ENCODE data around the gene RASD2.

The RASD2 gene

GRCh38 chr22:35542157-35542938 lies 1.7 kb downstream of the RASD2 start:
- DNase-seq: no peak

DNA sequence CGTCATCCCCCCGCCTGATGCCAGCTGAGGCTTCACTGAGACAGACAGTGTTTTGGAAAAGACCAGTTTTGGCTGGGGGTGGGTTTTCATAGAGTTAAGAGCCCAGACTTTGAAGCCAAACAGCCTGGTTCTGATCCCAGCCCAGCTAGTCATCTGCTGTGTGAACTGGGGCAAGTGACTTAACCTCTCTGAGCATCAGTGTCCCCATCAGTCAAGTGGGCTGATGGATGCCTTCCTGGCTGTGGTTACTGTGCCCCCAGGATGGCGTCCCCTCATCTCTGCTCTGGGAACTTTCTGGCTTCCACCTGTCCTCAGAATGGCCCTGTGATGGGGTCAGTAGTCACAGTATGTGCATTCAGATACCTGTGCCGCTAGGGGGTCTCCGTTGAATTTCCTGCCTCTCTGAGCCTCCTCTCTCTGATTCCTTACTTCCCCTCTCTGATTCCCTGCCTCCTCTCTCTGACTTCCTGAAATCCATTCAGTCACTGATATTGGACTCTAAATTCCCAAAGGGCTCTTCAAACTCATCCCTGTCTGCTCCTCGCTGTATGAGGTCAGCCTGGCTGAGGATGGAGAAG lies 2.4 kb downstream of the RASD2 start:
- no peak for DNase-seq

DNA sequence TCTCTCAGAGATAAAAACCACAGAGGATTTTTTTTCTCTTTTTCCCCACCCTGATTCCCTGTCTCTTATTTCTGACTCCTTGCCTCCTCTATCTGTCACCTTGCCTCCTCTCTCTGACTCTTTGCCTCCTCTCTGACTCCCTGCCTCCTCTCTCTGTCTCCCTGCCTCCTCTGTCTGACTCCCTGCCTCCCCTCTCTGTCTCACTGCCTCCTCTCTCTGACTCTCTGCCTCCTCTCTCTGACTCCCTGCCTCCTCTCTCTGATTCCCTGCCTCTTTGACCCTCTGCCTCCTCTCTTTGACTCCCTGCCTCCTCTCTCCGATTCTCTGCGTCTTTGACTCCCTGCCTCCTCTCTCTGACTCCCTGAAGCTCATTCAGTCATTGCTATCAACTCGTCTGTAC lies 3.1 kb downstream of the RASD2 start:
- DNase-seq: no peak

GRCh38 chr22:35544189-35544588 lies 3.6 kb downstream of the RASD2 start:
- DNase-seq: no peak

- no peak for DNase-seq
These were observed 4.2 kb downstream of the RASD2 start for GRCh38 chr22:35544827-35545226.

- no peak for DNase-seq
These were observed 6.3 kb downstream of the RASD2 start for GRCh38 chr22:35546886-35547285.

GRCh38 chr22:35547987-35548721 lies 7.5 kb downstream of the RASD2 start:
- no peak for DNase-seq

- DNase-seq: no peak
These were observed 8.1 kb downstream of the RASD2 start for GRCh38 chr22:35548722-35549112.

GRCh38 chr22:35549328-35549727 lies 8.7 kb downstream of the RASD2 start:
- no peak for DNase-seq

- no peak for DNase-seq
These were observed 11.0 kb downstream of the RASD2 start for GRCh38 chr22:35551549-35552177.

GRCh38 chr22:35552196-35552842 lies 11.7 kb downstream of the RASD2 start:
- DNase-seq: peak; percentile 85

- DNase-seq: no peak
These were observed 12.2 kb downstream of the RASD2 start for GRCh38 chr22:35552846-35553245.

DNA sequence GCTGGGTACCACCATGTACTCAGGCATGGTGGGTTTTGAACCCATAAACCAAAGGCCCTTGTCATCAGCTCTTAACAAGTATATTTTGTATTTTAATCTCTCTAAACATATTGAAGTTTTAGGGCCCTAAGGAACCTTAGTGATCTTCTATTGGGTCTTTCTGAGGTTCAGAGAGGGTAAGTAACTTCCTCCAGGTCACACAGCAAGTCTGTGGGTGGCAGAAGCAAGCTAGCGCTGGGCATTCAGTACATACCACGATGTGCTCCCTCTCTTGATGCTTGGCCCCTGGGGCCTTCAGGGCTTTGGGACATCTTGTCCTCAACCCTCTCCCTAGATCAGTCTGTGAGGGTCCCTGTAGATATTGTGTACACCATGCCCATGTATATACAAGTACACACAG lies 12.7 kb downstream of the RASD2 start:
- no peak for DNase-seq

GRCh38 chr22:35554297-35554845 lies 13.7 kb downstream of the RASD2 start:
- no peak for DNase-seq

GRCh38 chr22:35555483-35555890 lies 14.9 kb downstream of the RASD2 start:
- DNase-seq: no peak

- DNase-seq: no peak
These were observed 15.4 kb downstream of the RASD2 start for GRCh38 chr22:35555946-35556547.

DNA sequence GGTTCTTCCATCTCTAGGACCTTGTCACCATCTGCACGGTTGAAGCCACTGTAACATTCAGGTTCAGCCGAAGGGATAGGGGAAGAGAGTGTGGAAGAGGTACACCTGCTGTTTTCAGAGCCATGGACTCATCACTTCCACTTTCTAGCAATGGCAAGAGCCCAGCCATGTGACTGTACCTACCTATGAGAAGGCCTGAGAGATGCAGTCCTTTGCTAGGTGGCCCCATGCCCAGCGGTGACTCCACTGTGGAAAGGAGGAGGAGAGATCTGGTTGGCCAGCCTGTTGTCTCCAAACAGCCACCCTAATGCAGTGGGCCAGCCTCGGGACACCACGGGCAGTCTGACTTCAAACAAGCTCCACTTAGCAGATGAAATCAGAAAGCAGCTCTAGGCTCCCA lies 16.0 kb downstream of the RASD2 start:
- no peak for DNase-seq

GRCh38 chr22:35558031-35558430 lies 17.4 kb downstream of the RASD2 start:
- no peak for DNase-seq

DNA sequence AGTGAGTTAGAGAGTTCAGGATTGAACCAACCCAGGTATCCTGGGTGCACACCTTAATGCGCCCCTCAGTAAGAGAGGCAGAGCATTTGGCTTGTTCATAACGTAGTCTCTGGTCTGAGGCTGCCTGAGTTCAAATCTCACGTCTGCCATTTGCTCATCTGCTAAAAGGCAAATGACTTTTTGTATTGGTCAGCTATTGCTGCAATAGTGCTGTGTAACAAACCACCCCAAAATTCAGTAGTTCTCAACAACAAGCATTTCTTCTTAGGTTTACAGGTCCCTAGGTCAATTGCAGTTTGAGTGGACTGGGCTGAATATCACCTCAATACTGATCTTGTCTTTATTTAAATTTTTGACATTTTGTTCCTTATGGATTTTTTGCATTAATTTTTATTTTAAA lies 18.1 kb downstream of the RASD2 start:
- no peak for DNase-seq

DNA sequence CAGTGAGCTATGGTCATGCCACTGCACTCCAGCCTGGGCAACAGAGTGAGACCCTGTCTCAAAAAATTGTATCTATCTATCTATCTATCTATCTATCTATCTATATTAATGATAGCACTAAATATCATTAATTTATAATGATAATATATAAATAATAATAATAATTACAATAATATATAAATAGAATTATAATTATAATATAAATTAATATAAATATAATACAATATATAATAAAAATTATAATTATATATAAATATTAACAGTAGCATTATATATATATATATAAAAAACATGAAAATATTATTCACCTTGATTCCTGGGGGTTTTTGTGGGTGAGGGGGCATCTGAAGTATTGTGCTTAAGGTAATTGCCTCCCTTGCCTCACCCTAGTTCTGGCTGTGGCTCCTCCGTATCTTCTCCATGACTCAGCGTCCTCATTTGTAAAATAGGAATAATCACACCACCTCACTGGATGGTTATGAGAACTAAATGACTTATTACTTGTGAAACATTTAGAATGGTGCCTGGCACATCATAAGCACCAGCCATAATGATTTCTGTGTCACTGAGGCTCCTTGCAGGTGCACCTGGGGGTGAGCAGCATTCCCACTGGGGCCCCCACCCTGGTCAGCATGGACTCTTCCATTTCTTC lies 18.8 kb downstream of the RASD2 start:
- DNase-seq: no peak

DNA sequence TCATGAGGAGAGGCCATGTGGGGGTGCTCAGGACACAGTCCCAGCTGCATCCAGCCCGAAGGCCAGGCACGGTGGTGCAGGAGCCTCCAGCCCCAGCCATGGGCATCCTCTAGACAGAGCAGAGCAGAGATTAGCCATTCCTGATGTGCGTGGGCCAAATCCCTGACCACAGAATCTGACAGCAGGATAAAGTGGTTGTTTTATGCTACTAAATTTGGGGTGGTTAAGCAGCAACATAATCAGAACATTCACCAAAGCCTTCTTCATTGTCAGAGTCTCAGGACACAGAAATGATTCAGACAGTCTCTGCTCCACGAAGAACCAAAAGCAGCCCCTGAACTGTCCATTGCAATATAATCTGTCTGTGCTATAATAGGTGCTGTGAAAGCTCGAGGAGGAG lies 19.7 kb downstream of the RASD2 start:
- no peak for DNase-seq

- no peak for DNase-seq
These were observed 20.2 kb downstream of the RASD2 start for GRCh38 chr22:35560824-35561223.

All from CD4-positive, alpha-beta T cell treated with Interleukin-17A for 1 hour (primary cell).